Caki2 (cell line): ENCODE results near the gene GATAD2A. TPM values are rescaled to one million over a fixed set of nuclear protein-coding genes. Genes with fewer than 3 reads are reported as not detected.
"Not testable (repeated sequence)": the region's sequence is repeated elsewhere in the genome, so short reads cannot be mapped to it uniquely, and the experiment has no call there.

Experiments used
- DNase-seq: peaks from one replicate; pipeline ENCODE4 v3.0.0-alpha.2; 2015; ENCODE audit warnings: low read depth
- in situ Hi-C: cut with HindIII; loops from 2 replicates; pipeline ENCODE4 v1.10.0; 2016; ENCODE audit warnings: low sequenced_read_pairs, low pct_unique_long_range_greater_than_20kb, mixed read lengths
- total RNA-seq: library from RNA; depleted of rRNA; stranded (reverse); fragments of >200 nt; shearing (Covaris generic); gene quantifications from 2 replicates; pipeline ENCODE4 v1.2.3, GENCODE V29; 2014; ENCODE audit warnings: low replicate concordance

GATAD2A gene
- total RNA-seq, 1 experiment from 2014 or later, result 29.2 TPM

- in situ Hi-C loops, result no loop called here
- DNase-seq, result no peak
These were observed 33.1 kb downstream of the GATAD2A start for GRCh38 chr19:19438366-19439175.

DNA sequence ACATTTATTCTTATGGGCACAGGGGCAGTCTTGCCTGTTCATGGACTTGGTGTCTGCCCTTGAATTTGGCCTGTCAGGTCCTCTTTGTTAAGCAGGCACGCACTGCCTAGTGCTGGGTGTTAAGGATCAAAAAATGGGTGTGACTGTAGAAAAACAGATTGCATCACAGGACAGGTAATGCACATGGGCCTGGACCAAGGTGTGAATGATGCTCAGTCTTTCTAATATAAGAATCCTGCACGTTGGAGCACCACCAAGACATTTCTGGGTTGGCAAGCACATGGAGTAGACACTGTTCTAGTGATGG is 33.7 kb downstream of the GATAD2A start:
- in situ Hi-C loops, result no loop called here
- no peak for DNase-seq

- no peak for DNase-seq
- in situ Hi-C loops, result no loop called here
These were observed 37.8 kb downstream of the GATAD2A start for GRCh38 chr19:19443283-19443682.

GRCh38 chr19:19443902-19444680 is 38.6 kb downstream of the GATAD2A start:
- DNase-seq, result no peak
- in situ Hi-C loops, result no loop called here

- in situ Hi-C loops, result no loop called here
- no peak for DNase-seq
These were observed 39.2 kb downstream of the GATAD2A start for GRCh38 chr19:19444681-19445155.

- in situ Hi-C loops, result no loop called here
- no peak for DNase-seq
These were observed 39.8 kb downstream of the GATAD2A start for GRCh38 chr19:19445288-19445687.

GRCh38 chr19:19445911-19446361 is 40.5 kb downstream of the GATAD2A start:
- in situ Hi-C loops, result no loop called here
- DNase-seq, result no peak

DNA sequence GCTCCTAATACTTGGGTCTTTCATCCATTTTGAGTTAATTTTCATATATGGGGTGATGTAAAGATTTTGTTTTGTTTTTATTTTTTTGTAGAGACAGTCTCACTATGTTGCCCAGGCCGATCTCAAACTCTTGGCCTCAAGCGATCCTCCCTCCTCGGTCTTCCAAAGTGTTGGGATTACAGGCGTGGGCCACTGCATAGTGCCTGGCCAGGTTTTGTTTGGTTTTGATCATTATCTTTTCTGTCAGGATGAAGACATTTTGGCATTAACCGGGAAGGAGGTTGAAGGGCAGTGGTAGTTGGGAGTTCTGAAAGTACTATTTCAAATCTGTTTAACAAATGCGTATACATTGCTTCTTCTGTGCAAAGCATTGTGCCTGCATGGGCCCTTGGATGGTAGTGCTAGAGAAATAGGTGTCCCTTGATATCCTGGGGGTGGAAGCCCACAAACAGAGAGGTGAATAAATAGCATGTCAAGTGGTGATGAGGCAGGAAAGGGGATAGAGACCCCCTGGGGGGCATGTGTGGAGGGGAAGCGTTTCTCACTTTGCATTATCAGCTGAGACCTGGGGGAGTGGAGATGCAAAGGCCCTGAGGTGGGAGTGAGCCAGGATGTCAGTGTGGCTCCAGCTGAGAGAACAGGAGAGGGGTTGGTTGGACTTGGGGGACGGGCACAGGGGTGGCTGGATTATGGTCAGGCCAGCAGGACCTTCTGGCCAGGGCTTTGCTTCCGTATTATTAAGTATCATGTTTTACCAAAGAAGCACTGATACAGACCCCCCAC is 41.4 kb downstream of the GATAD2A start:
- no peak for DNase-seq

DNA sequence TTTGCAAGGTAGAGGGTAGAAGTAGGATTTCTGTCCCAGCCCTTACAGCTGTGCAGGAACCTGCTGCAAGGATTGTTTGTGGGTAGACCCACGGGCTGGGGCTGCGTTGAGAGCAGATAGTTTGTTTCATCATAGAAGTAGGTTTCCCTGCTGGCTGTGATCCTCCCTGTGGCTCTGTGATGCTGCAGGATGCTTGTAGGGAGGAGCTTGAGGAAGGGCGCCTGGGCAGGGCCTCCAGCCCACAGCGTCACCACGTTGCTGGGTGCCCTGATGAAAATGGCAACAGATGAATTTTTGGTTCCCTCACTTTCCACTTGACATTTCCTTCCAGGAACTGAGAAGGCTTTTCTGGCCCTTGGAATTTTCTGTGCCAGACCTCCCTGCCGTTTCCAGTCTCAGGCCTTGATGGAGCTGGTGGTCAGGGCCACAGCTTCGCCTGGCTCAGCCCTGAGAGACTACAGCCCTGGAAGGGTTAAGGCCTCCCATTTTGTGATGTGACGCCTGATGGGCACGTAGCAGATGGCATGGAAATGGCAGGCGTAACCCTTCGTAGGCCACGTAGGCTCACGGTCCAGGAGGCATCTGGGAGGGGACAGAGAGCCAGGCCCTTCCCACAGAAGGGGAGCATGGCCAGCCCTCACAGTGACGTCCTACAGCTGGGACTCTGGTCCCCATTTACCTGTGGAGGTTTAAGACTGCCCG is 42.2 kb downstream of the GATAD2A start:
- DNase-seq, result no peak
- in situ Hi-C loops, result no loop called here

More for the DNA sequence above, 41.4 kb downstream of the GATAD2A start:
- in situ Hi-C loops, result no loop called here

GRCh38 chr19:19448238-19448544 is 42.7 kb downstream of the GATAD2A start:
- in situ Hi-C loops, result no loop called here
- no peak for DNase-seq

DNA sequence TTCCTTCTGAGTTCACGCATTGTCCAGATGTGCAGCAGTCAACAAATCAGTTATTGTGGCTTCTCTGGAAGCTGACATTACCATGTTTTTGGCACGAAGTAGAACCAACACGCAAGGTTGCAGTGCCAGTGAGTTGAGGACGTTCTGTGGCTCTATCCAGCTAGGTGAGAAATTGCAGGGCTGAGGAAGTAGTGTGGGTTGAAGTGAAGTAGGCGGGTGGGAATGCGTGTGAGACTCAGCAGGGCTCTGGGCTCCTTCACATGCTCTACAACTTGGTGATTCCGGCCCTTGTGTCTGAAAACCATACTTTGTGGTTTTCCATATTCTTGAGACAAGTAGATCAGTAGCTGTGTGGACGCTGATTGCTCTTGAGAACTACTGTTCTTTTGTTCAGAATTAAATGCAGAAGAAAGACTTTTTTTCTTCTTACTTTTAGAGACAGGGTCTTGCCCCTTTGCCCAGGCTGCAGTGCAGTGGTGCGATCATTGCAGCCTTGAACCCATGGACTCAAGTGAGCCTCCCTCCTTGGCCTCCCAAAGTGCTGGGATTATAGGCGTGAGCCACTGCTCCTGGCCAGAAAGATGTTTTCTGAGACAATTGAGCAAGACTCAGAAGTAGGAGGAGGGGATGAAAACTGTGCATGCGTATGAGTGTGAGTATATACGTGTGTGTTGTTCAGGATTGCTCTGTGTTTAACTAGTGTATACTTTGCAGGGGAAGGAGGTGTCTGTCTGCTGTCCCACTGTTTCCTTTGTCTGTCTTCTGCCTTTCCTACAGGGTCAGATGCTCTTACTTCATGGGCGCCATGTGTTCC is 46.2 kb downstream of the GATAD2A start:
- DNase-seq, result no peak
- in situ Hi-C loops, result no loop called here

DNA sequence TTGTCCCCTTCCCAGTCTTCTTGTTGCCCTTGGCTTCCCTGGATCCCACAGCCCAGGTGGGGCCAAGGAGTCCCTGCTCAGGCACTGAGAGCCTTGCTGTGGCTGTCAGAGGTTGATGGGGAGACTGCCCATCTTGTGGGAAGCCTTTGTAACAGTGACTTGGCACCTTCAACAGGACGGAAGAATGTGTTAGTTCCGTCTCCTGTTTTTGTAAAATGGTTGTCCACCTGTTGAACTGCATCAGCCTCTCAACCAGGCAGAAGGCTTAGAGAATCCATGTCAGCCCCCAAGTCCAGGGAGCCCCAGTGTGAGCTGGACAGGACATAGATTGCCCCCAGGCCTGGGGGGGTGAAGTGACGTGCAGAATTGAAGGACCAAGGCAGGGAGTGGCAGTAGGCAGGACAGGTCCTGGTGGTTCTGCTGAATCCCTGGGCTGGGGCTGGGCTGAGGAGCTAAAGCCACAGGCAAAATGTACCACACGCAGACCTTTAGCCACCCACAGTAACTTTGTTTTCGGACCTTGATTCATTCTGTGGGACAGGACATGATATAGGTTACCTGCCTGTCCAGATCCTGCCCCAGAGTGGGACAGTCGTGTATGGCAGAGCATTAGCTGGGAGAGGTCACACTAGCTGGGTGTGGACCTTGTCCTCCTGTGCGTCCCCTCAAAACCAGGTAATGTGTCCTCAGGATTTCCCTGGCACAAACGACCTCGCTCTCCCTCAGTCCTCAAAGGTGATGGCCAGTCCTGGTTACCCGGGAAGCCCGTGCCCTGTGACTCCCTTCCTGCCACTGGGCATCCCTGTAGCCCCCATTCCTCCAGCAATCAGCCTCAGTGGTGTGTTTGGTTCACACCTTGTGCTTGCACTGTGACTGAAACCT is 47.0 kb downstream of the GATAD2A start:
- DNase-seq, result no peak
- in situ Hi-C loops, result no loop called here

GRCh38 chr19:19453125-19453454 is 47.6 kb downstream of the GATAD2A start:
- DNase-seq, result no peak
- in situ Hi-C loops, result no loop called here

- DNase-seq, in situ Hi-C loops: not testable (repeated sequence)
These were observed 49.9 kb downstream of the GATAD2A start for GRCh38 chr19:19455166-19455919.

DNA sequence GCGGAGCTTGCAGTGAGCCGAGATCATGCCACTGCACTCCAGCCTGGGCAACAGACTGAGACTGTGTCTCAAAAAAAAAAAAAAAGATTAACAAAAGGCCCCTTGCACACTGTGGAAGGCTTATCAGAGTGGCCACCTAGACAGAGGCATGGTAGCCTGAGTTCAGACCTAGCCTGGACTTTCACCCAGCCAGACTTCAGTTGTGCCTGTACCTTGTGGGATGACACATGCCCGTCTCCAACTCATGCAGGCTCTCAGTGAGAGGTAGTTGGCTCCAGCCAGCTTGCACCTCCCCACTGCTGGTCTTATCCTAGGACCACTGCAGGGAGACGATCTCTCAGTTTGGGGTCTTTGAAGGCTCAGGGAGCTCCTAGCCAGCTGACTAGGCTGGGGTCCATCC is 52.2 kb downstream of the GATAD2A start:
- in situ Hi-C loops, result no loop called here
- no peak for DNase-seq

GRCh38 chr19:19458110-19458816 is 52.8 kb downstream of the GATAD2A start:
- DNase-seq, result no peak
- in situ Hi-C loops, result no loop called here
